Right lobe of liver (tissue), 6 donors: ENCODE results near the gene HMGN3. TPM values are rescaled to one million over a fixed set of nuclear protein-coding genes. Genes with fewer than 3 reads are reported as not detected.

Source experiments
- ATAC-seq, 4 donors: fragments of 200-7000 bp; cut with Tn5 transposase; one replicate each; pipeline ENCODE4 v1.9.1; 2020; ENCODE audit warnings: mild to moderate bottlenecking in 4 of 4, moderate library complexity in 4 of 4
- DNase-seq, 3 donors: peaks; one replicate each; pipeline ENCODE4 v3.0.0-alpha.2; 2020
- H3K27ac ChIP-seq, 3 donors: fragments of 200-600 bp; one replicate each; pipeline ENCODE4 v1.8.0; 2022
- H3K27me3 ChIP-seq, 2 donors: fragments of 200-600 bp; one replicate each; pipeline ENCODE4 v1.8.0; 2022
- H3K36me3 ChIP-seq, 4 donors: fragments of 200-600 bp; sonication (generic) in 1 of 4; one replicate each; pipeline versions ENCODE4 v1.5.1 to v1.8.0; 2017 to 2022; ENCODE audit warnings: control low read depth in 1 of 4
- H3K4me1 ChIP-seq, 4 donors: fragments of 200-600 bp; sonication (generic) in 1 of 4; one replicate each; pipeline versions ENCODE4 v1.5.1 to v1.8.0; 2017 to 2022; ENCODE audit warnings: control low read depth in 1 of 4
- H3K4me3 ChIP-seq, 3 donors: fragments of 200-600 bp; one replicate each; pipeline ENCODE4 v1.8.0; 2022
- H3K9me3 ChIP-seq, 4 donors: fragments of 200-600 bp; sonication (generic) in 1 of 4; one replicate each; pipeline versions ENCODE4 v1.5.1 to v1.8.0; 2017 to 2022; ENCODE audit warnings: control low read depth in 1 of 4
- POLR2A ChIP-seq: fragments of 450-650 bp; IDR thresholded peaks from one replicate; pipeline ENCODE4 v1.6.1; 2017; ENCODE audit warnings: antibody characterized with exemption, mild to moderate bottlenecking
- WGBS: methylation state at CpG from one replicate; pipeline ENCODE4 v1.1.6; 2018; ENCODE audit warnings: low coverage, low lambda C conversion rate; ENCODE audit not compliant: insufficient coverage; ENCODE audit errors: missing lambda C conversion rate; 5-methylcytosine and 5-hydroxymethylcytosine counted together
- intact Hi-C, 2 donors: fragments of 100-400 bp; cut with DNase I; formaldehyde crosslinking; loops; one replicate each; pipeline versions ENCODE4 v1.11.2 to v1.14.1; 2022
- long read RNA-seq: library from polyadenylated mRNA; unstranded; transcript quantifications from one replicate; pipeline ENCODE4 v2.0.0, GENCODE V29; 2019
- total RNA-seq, 6 experiments: library from RNA; depleted of rRNA in 2 of 6; stranded (reverse); fragments of >200 nt in 2 of 6; fragmentation: NEBNext Ultra II Directional in 3 of 6; extraction: Animal tissue kit (Norgen Biotek cat#: 25700) in 3 of 6; gene quantifications; one replicate each; pipeline versions ENCODE4 v1.1.0 to v1.2.4, GENCODE V29; 2016 to 2023
- TF ChIP-seq, protein P1 (sequence below), 4 donors: fragments of 200-600 bp in 3 of 4; fragments of 450-650 bp in 1 of 4; IDR thresholded peaks; one replicate each; pipeline versions ENCODE4 v1.5.1 to v1.8.0; 2016 to 2022; ENCODE audit warnings: antibody characterized with exemption in 4 of 4, mild to moderate bottlenecking in 2 of 4
- donor health status: DM: no; HTN: yes; CAD: no.
- donor health status: DM: no; HTN: no; CAD: no.
- donor health status: DM: no; HTN: no; CAD: no.
- donor health status: DM: no; HTN: yes; CAD: no.
- donor health status: DM: no; HTN: yes; CAD: no.

HMGN3 gene
- total RNA-seq, result 10 to 100 TPM; 25.5 to 37.3 (median 32.9) TPM
- long read RNA-seq, transcript HMGN3-201 (6 exons, 831 nt), result major isoform, 16 of 29 reads
- long read RNA-seq, transcript HMGN3-202 (6 exons, 872 nt), result minor isoform, 5 of 29 reads
- long read RNA-seq, partial matches to known transcripts, result 7 of 29 reads
- long read RNA-seq, other reads (novel, unspliced or antisense), result 1 of 29 reads

DNA sequence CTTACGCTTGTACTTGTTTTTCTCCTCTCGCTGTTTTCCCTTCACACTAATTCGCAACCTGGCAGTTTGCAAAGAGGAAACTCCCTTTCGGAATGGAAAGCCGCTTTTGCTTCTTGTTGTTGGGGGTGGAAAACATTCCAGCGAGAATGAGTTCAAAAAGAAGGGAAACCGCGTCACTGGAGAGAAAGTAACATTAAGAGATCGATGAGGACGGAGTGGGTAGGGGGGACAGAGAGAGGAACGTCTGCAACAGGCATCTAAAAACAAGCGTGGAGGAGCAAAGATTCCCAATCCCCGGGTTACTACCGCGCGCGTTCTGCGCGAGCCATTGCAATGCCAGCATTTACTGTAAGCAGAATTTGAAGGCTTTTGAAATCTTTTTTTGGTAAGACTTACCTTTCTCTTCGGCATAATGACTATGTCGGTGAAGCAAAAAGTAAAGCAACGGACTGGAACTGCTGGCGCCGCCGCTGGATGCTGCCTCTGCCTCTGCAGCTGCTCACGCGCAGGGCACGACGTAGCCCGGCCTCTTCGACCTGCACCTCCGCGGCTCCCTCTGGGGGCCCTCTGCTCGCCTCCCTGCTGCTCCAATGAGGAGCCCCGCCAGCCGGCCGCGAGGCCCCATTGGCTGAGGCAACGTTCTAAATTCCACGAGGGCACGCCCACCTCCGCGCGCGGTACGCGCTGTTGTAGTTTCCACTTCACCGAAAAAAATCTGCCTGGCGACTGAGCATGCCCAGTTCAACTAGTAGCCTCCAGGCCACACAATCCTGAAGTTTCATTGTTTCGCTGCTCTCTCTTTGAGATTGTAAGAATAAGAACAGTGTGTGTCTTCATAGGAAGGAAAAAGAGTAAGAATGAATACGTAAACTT is at the start of gene HMGN3:
HMGN3 (minus strand) TSS at position 533 of the 873 bp plus-strand sequence.
- DNase-seq, result peak; percentile 96 to 98 (median 97)
- Histone ChIP-seq H3K27ac (peak within 1 kb of the TSS; percentile 87 to 95 (median 87)), H3K4me3 (peak within 1 kb of the TSS; percentile 59 to 66 (median 65)), H3K9me3 (no peaks in the 10 kb centered on the region), H3K27me3 (no peaks in the 10 kb centered on the region), H3K36me3 (no peaks in the 10 kb centered on the region), H3K4me1 (no peaks in the 10 kb centered on the region)
- TF ChIP-seq, protein P1, sequence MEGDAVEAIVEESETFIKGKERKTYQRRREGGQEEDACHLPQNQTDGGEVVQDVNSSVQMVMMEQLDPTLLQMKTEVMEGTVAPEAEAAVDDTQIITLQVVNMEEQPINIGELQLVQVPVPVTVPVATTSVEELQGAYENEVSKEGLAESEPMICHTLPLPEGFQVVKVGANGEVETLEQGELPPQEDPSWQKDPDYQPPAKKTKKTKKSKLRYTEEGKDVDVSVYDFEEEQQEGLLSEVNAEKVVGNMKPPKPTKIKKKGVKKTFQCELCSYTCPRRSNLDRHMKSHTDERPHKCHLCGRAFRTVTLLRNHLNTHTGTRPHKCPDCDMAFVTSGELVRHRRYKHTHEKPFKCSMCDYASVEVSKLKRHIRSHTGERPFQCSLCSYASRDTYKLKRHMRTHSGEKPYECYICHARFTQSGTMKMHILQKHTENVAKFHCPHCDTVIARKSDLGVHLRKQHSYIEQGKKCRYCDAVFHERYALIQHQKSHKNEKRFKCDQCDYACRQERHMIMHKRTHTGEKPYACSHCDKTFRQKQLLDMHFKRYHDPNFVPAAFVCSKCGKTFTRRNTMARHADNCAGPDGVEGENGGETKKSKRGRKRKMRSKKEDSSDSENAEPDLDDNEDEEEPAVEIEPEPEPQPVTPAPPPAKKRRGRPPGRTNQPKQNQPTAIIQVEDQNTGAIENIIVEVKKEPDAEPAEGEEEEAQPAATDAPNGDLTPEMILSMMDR (IDR thresholded peaks at IDR 0.05), result peak in 2 of 4 donors; percentile 20 to 31
- TF ChIP-seq POLR2A, result peak; percentile 84
- intact Hi-C loops, result no loop called here
- WGBS, result 2% methylated on average over 38 of the region's 51 CpGs
- ATAC-seq, result peak; percentile 90 to 95 (median 93)

DNA sequence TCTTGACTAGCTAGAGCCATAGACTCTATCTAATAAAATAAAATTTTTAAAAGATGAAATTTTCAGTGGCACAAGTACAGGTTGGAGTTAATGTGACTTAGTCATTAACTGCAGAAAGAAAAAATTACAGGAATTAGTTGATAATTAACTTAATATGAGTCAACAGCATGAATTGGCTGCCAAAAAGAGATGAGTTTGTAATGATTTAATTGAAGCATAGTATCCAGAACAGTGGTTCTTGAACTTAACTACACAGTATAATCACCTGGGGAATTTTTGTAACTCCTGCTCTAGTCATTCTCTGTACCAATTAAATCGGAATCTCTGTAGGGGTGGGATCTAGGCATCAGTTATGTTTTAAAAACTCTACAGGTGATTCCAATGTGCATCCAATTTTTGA is 46.3 kb upstream of the HMGN3 start:
- 48% methylated on average over 1 of the region's 1 CpG for WGBS
- no peaks in the 10 kb centered on the region for H3K9me3 ChIP-seq
- ATAC-seq (peak; percentile 40 to 94 (median 61)), DNase-seq (no peak)
- H3K27ac ChIP-seq, result no peak overlapping the region
- peaks cover 0 to 11% (median 3%) of the 10 kb centered on the region in 4 donors for H3K4me1 ChIP-seq
- no peaks in the 10 kb centered on the region for H3K27me3 ChIP-seq
- no peak for TF ChIP-seq POLR2A
- TF ChIP-seq, protein P1 (IDR thresholded peaks at IDR 0.05), result no peak
- intact Hi-C loops, result no loop called here
- no peak overlapping the region for H3K4me3 ChIP-seq
- H3K36me3 ChIP-seq, result no peaks in the 10 kb centered on the region

- no peak for TF ChIP-seq POLR2A
- TF ChIP-seq, protein P1 (IDR thresholded peaks at IDR 0.05), result no peak
- H3K4me1 ChIP-seq, result peaks cover 0 to 11% (median 3%) of the 10 kb centered on the region in 4 donors
- H3K9me3 ChIP-seq, result no peaks in the 10 kb centered on the region
- no peaks in the 10 kb centered on the region for H3K36me3 ChIP-seq
- DNase-seq (no peak), ATAC-seq (peak in 1 of 4 donors; percentile 57)
- no peaks in the 10 kb centered on the region for H3K27me3 ChIP-seq
- no peak overlapping the region for H3K27ac ChIP-seq
- intact Hi-C loops, result no loop called here
- H3K4me3 ChIP-seq, result no peak overlapping the region
These were observed 42.6 kb upstream of the HMGN3 start for GRCh38 chr6:79277109-79277508.

- H3K36me3 ChIP-seq, result no peaks in the 10 kb centered on the region
- DNase-seq, result no peak
These were observed 35.4 kb upstream of the HMGN3 start for GRCh38 chr6:79269877-79270276.

More at GRCh38 chr6:79269877-79270276, 35.4 kb upstream of the HMGN3 start:
- TF ChIP-seq POLR2A, result no peak
- TF ChIP-seq, protein P1 (IDR thresholded peaks at IDR 0.05), result no peak
- Histone ChIP-seq H3K27ac (no peak overlapping the region), H3K4me3 (no peak overlapping the region), H3K9me3 (no peaks in the 10 kb centered on the region), H3K4me1 (no peaks in the 10 kb centered on the region), H3K27me3 (no peaks in the 10 kb centered on the region)
- peak in 2 of 4 donors; percentile 23 to 44 for ATAC-seq
- WGBS, result 25% methylated on average over 3 of the region's 3 CpGs
- intact Hi-C loops, result no loop called here
